IMR-90 (cell line): ENCODE results near the gene OLFM4. TPM values are rescaled to one million over a fixed set of nuclear protein-coding genes. Genes with fewer than 3 reads are reported as not detected.

Source experiments
- ATAC-seq: fragments of 200-7000 bp; cut with Tn5 transposase; 2 replicates; pipeline ENCODE4 v1.9.1; 2020; ENCODE audit warnings: low read depth, mild to moderate bottlenecking, moderate library complexity
- BruUV-seq: library from RNA; stranded (reverse); fragments of 400-500 nt; replicated peaks from 2 replicates; lab custom pipeline; 2021; lab: Mats Ljungman, UMichigan
- CTCF ChIA-PET: fragments of 300-600 bp; formaldehyde crosslinking; extraction: SDS; loops from one replicate; lab custom pipeline; 2021; ENCODE audit warnings: antibody characterized with exemption; lab: Yijun Ruan, JAX
- POLR2A ChIA-PET: fragments of 300-600 bp; sonication (Branson Sonifier 250); formaldehyde crosslinking; loops from one replicate; lab custom pipeline; 2022; ENCODE audit warnings: antibody characterized with exemption; ENCODE audit not compliant: unreplicated experiment; lab: Charles Lee
- DNase-seq: peaks from one replicate; pipeline ENCODE4 v3.0.0; 2013
- H2AFZ ChIP-seq: replicated peaks from 2 replicates; pipeline ENCODE3; 2013; ENCODE audit warnings: low read length, mild to moderate bottlenecking; ENCODE audit not compliant: poor library complexity
- H2AK5ac ChIP-seq: 2 replicates; pipeline ENCODE4 v1.6.1; 2013; ENCODE audit warnings: low read depth, low read length, inconsistent platforms
- H2AK9ac ChIP-seq: replicated peaks from 2 replicates; pipeline ENCODE3; 2013; ENCODE audit warnings: mild to moderate bottlenecking, low read depth, low read length, moderate library complexity; ENCODE audit not compliant: poor library complexity
- H2BK120ac ChIP-seq: 2 replicates; pipeline ENCODE4 v1.6.1; 2013; ENCODE audit warnings: low read depth, low read length, inconsistent platforms
- H2BK15ac ChIP-seq: 3 replicates; pipeline ENCODE4 v1.6.1; 2013; ENCODE audit warnings: low read depth, low read length, inconsistent platforms
- H2BK20ac ChIP-seq: 2 replicates; pipeline ENCODE4 v1.6.1; 2013; ENCODE audit warnings: low read depth, mild to moderate bottlenecking, inconsistent platforms, low read length, moderate library complexity
- H2BK5ac ChIP-seq: 2 replicates; pipeline ENCODE4 v1.6.1; 2013; ENCODE audit warnings: mild to moderate bottlenecking, low read depth, low read length, inconsistent platforms; ENCODE audit not compliant: poor library complexity, severe bottlenecking
- H3K14ac ChIP-seq: replicated peaks from 2 replicates; pipeline ENCODE4 v1.6.1; 2013; ENCODE audit warnings: low read depth, low read length, inconsistent platforms
- H3K18ac ChIP-seq: 2 replicates; pipeline ENCODE4 v1.6.1; 2013; ENCODE audit warnings: low read depth, low read length, control low read depth
- H3K23ac ChIP-seq: 2 replicates; pipeline ENCODE4 v1.6.1; 2013; ENCODE audit warnings: low read depth, low read length, inconsistent platforms
- H3K27ac ChIP-seq: 2 replicates; pipeline ENCODE4 v1.5.1; 2013; ENCODE audit warnings: mild to moderate bottlenecking, control low read depth, low read length; ENCODE audit not compliant: insufficient read depth
- H3K27me3 ChIP-seq: 2 replicates; pipeline ENCODE4 v1.6.1; 2013; ENCODE audit warnings: low read length; ENCODE audit not compliant: control insufficient read depth, insufficient read depth
- H3K36me3 ChIP-seq: 2 replicates; pipeline ENCODE4 v1.6.1; 2013; ENCODE audit warnings: low read length, mixed read lengths; ENCODE audit not compliant: control insufficient read depth, insufficient read depth
- H3K4ac ChIP-seq: 2 replicates; pipeline ENCODE4 v1.6.1; 2013; ENCODE audit warnings: low read depth, low read length, inconsistent platforms
- H3K4me1 ChIP-seq: 2 replicates; pipeline ENCODE4 v1.6.1; 2013; ENCODE audit warnings: low read length, mixed read lengths; ENCODE audit not compliant: control insufficient read depth, insufficient read depth
- H3K4me2 ChIP-seq: 2 replicates; pipeline ENCODE4 v1.6.1; 2013; ENCODE audit warnings: low read depth, mild to moderate bottlenecking, control low read depth, low read length, moderate library complexity
- H3K4me3 ChIP-seq: 2 replicates; pipeline ENCODE4 v1.5.1; 2013; ENCODE audit warnings: low read depth, mild to moderate bottlenecking, control low read depth, low read length, moderate library complexity; ENCODE audit not compliant: insufficient read depth
- H3K56ac ChIP-seq: 2 replicates; pipeline ENCODE4 v1.6.1; 2013; ENCODE audit warnings: low read length, inconsistent platforms; ENCODE audit not compliant: insufficient read depth; ENCODE audit errors: extremely low read depth
- H3K79me1 ChIP-seq, 2 experiments: 2 replicates each; pipeline ENCODE4 v1.6.1; 2013; ENCODE audit warnings: low read length in 2 of 2, inconsistent platforms in 1 of 2, low read depth in 1 of 2
- H3K9ac ChIP-seq: 2 replicates; pipeline ENCODE4 v1.6.1; 2013; ENCODE audit warnings: low read depth, low read length, control low read depth
- H3K9me1 ChIP-seq: 2 replicates; pipeline ENCODE4 v1.6.1; 2013; ENCODE audit warnings: low read length, inconsistent platforms; ENCODE audit not compliant: insufficient read depth
- H3K9me3 ChIP-seq: 2 replicates; pipeline ENCODE4 v1.6.1; 2013; ENCODE audit warnings: low read length; ENCODE audit not compliant: control insufficient read depth, insufficient read depth
- H4K20me1 ChIP-seq: 2 replicates; pipeline ENCODE4 v1.6.1; 2013; ENCODE audit warnings: low read length, inconsistent platforms; ENCODE audit not compliant: insufficient read depth
- H4K5ac ChIP-seq: 2 replicates; pipeline ENCODE4 v1.6.1; 2013; ENCODE audit warnings: mild to moderate bottlenecking, low read depth, low read length, control low read depth
- H4K8ac ChIP-seq, 2 experiments: 2 replicates each; pipeline ENCODE4 v1.6.1; 2013; ENCODE audit warnings: low read depth in 2 of 2, low read length in 2 of 2, control low read depth in 1 of 2, inconsistent platforms in 1 of 2
- H4K91ac ChIP-seq: 2 replicates; pipeline ENCODE4 v1.6.1; 2013; ENCODE audit warnings: low read depth, low read length, inconsistent platforms; ENCODE audit not compliant: insufficient read depth
- BHLHE40 ChIP-seq: fragments of 150-350 bp; IDR thresholded peaks from 2 replicates; pipeline ENCODE4 v1.6.1; 2016; ENCODE audit warnings: mild to moderate bottlenecking, low read depth, low read length
- CEBPB ChIP-seq: IDR thresholded peaks from 2 replicates; pipeline ENCODE4 v1.6.1; 2012; ENCODE audit warnings: low read depth, low read length, improper control_type of control experiment
- CHD1 ChIP-seq: IDR thresholded peaks from 2 replicates; pipeline ENCODE4 v1.6.1; 2012; ENCODE audit warnings: low read depth, low read length, improper control_type of control experiment
- FOS ChIP-seq: fragments of 150-350 bp; IDR thresholded peaks from 2 replicates; pipeline ENCODE4 v1.6.1; 2016; ENCODE audit warnings: low read depth, low read length
- MAFK ChIP-seq: IDR thresholded peaks from 2 replicates; pipeline ENCODE4 v1.6.1; 2012; ENCODE audit warnings: low read depth, low read length, improper control_type of control experiment
- MAZ ChIP-seq: IDR thresholded peaks from 2 replicates; pipeline ENCODE4 v1.6.1; 2012; ENCODE audit warnings: low read depth, mild to moderate bottlenecking, low read length, improper control_type of control experiment, moderate library complexity, borderline replicate concordance
- MXI1 ChIP-seq: IDR thresholded peaks from 2 replicates; pipeline ENCODE4 v1.6.1; 2012; ENCODE audit warnings: low read depth, mild to moderate bottlenecking, low read length, moderate library complexity, borderline replicate concordance
- NFE2L2 ChIP-seq: fragments of 150-350 bp; IDR thresholded peaks from 2 replicates; pipeline ENCODE4 v1.6.1; 2016; ENCODE audit warnings: low read depth, mild to moderate bottlenecking, low read length
- POLR2A ChIP-seq: IDR thresholded peaks from 2 replicates; pipeline ENCODE4 v1.6.1; 2012; ENCODE audit warnings: mild to moderate bottlenecking, low read depth, low read length
- RAD21 ChIP-seq: IDR thresholded peaks from 2 replicates; pipeline ENCODE4 v1.6.1; 2012; ENCODE audit warnings: low read length, improper control_type of control experiment
- RCOR1 ChIP-seq: IDR thresholded peaks from 2 replicates; pipeline ENCODE4 v1.6.1; 2012; ENCODE audit warnings: mild to moderate bottlenecking, low read length, improper control_type of control experiment; ENCODE audit not compliant: insufficient replicate concordance
- RFX5 ChIP-seq: IDR thresholded peaks from 2 replicates; pipeline ENCODE4 v1.8.0; 2012; ENCODE audit warnings: low read depth, mild to moderate bottlenecking, low read length, moderate library complexity
- SMC3 ChIP-seq: fragments of 150-350 bp; IDR thresholded peaks from 2 replicates; pipeline ENCODE4 v1.6.1; 2016; ENCODE audit warnings: low read depth, mild to moderate bottlenecking, antibody characterized with exemption, low read length, moderate library complexity
- WGBS, 2 experiments: methylation state at CpG; one replicate each; pipeline versions ENCODE4 v1.1.5 to v1.1.7; 2013; ENCODE audit warnings: missing lambda C conversion rate in 2 of 2; ENCODE audit not compliant: insufficient read length in 1 of 2; ENCODE audit errors: extremely low coverage in 2 of 2; 5-methylcytosine and 5-hydroxymethylcytosine counted together
- dilution Hi-C: fragments of 300-500 bp; cut with HindIII; formaldehyde crosslinking; loops from one replicate; pipeline ENCODE4 v1.14.3; 2018; ENCODE audit warnings: low sequenced_read_pairs; ENCODE audit not compliant: unreplicated experiment
- in situ Hi-C: fragments of 300-500 bp; cut with MboI; formaldehyde crosslinking; loops from 3 replicates; pipeline ENCODE4 v1.14.3; 2019; ENCODE audit warnings: low sequenced_read_pairs, inconsistent platforms, mixed read lengths
- intact Hi-C: fragments of 100-400 bp; cut with micrococcal nuclease; formaldehyde crosslinking; loops from 2 replicates; pipeline ENCODE4 v1.10.0; 2022
- polyA plus RNA-seq, 3 experiments: library from polyadenylated mRNA; depleted of rRNA; stranded (reverse); fragments of >200 nt; gene quantifications; 2 replicates each; pipeline ENCODE4 v1.2.3, GENCODE V29; 2012; ENCODE audit warnings: low replicate concordance in 1 of 3
- total RNA-seq: library from RNA; depleted of rRNA; stranded (reverse); fragments of >200 nt; gene quantifications from 2 replicates; pipeline ENCODE4 v1.2.3, GENCODE V29; 2012
- TF ChIP-seq, protein P1 (sequence below): fragments of 150-350 bp; IDR thresholded peaks from 2 replicates; pipeline ENCODE4 v1.6.1; 2017; ENCODE audit warnings: mild to moderate bottlenecking, antibody characterized with exemption, low read length, low read depth
- TF ChIP-seq, protein P2 (sequence below): fragments of 150-350 bp; IDR thresholded peaks from 2 replicates; pipeline ENCODE4 v1.6.1; 2016; ENCODE audit warnings: low read depth, mild to moderate bottlenecking, low read length, moderate library complexity, borderline replicate concordance
- TF ChIP-seq, protein P3 (sequence below): conservative IDR thresholded peaks from 2 replicates; pipeline ENCODE4 v1.5.1; 2012; ENCODE audit warnings: mild to moderate bottlenecking, low read depth, low read length, improper control_type of control experiment

OLFM4 gene
- total and polyA plus RNA-seq, 2 of the 4 experiments (the other 2 are of a cell fraction) = not detected

DNA sequence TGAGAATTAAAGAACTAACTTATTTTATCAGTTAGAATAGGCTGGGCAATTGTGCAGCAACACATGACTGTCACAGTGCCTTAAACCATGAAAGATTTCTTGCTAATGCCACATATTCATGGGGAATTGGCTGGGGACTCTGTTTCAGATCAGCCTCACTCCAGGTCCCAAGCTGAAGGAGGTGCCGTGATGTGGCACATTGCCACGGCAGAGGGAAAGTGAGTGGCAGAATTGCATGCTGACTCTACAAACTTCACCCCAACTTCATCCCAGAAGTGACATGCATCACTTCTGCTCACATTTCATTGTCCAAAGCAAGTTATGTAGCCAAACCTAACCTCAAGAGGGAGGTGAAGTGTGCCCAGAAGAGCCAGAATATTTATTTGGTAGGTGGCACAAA, 37.8 kb downstream of the OLFM4 start:
- ChIA-PET CTCF (no interaction called here), POLR2A (no interaction called here)
- Histone ChIP-seq H3K27me3 (no peaks in the 10 kb centered on the region), H2AFZ (no peak overlapping the region), H2BK20ac (no peak overlapping the region), H3K9ac (no peak overlapping the region), H3K36me3 (no peaks in the 10 kb centered on the region), H4K5ac (no peak overlapping the region), H2BK120ac (no peak overlapping the region), H3K18ac (no peak overlapping the region), H4K91ac (no peak overlapping the region), H3K27ac (no peak overlapping the region), H3K4ac (no peak overlapping the region), H3K4me3 (no peak overlapping the region), H2BK5ac (no peak overlapping the region), H4K8ac (no peak overlapping the region), H3K9me1 (no peaks in the 10 kb centered on the region), H3K4me2 (no peak overlapping the region), H2AK9ac (no peak overlapping the region), H3K23ac (no peak overlapping the region), H3K4me1 (no peaks in the 10 kb centered on the region), H4K20me1 (no peaks in the 10 kb centered on the region), H3K56ac (no peak overlapping the region), H2AK5ac (no peak overlapping the region), H3K9me3 (peaks cover 4% of the 10 kb centered on the region; the same call in 1 of the 2 replicates), H3K14ac (no peak overlapping the region), H2BK15ac (no peak overlapping the region), H3K79me1 (no peaks in the 10 kb centered on the region)
- dilution Hi-C loops (no loop called here), in situ Hi-C loops (no loop called here), intact Hi-C loops (no loop called here)
- BruUV-seq = no TSS peak
- ATAC-seq (no peak), DNase-seq (no peak)
- TF ChIP-seq NFE2L2 = no peak
- no peak for TF ChIP-seq SMC3
- TF ChIP-seq, protein P1, sequence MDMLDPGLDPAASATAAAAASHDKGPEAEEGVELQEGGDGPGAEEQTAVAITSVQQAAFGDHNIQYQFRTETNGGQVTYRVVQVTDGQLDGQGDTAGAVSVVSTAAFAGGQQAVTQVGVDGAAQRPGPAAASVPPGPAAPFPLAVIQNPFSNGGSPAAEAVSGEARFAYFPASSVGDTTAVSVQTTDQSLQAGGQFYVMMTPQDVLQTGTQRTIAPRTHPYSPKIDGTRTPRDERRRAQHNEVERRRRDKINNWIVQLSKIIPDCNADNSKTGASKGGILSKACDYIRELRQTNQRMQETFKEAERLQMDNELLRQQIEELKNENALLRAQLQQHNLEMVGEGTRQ = no peak
- no peak for TF ChIP-seq POLR2A
- no peak for TF ChIP-seq MXI1
- TF ChIP-seq RCOR1 = no peak
- no peak for TF ChIP-seq FOS
- TF ChIP-seq, protein P2, sequence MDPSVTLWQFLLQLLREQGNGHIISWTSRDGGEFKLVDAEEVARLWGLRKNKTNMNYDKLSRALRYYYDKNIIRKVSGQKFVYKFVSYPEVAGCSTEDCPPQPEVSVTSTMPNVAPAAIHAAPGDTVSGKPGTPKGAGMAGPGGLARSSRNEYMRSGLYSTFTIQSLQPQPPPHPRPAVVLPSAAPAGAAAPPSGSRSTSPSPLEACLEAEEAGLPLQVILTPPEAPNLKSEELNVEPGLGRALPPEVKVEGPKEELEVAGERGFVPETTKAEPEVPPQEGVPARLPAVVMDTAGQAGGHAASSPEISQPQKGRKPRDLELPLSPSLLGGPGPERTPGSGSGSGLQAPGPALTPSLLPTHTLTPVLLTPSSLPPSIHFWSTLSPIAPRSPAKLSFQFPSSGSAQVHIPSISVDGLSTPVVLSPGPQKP = no peak
- no peak for TF ChIP-seq RAD21
- no peak for TF ChIP-seq CEBPB
- TF ChIP-seq, protein P3, sequence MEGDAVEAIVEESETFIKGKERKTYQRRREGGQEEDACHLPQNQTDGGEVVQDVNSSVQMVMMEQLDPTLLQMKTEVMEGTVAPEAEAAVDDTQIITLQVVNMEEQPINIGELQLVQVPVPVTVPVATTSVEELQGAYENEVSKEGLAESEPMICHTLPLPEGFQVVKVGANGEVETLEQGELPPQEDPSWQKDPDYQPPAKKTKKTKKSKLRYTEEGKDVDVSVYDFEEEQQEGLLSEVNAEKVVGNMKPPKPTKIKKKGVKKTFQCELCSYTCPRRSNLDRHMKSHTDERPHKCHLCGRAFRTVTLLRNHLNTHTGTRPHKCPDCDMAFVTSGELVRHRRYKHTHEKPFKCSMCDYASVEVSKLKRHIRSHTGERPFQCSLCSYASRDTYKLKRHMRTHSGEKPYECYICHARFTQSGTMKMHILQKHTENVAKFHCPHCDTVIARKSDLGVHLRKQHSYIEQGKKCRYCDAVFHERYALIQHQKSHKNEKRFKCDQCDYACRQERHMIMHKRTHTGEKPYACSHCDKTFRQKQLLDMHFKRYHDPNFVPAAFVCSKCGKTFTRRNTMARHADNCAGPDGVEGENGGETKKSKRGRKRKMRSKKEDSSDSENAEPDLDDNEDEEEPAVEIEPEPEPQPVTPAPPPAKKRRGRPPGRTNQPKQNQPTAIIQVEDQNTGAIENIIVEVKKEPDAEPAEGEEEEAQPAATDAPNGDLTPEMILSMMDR = no peak
- TF ChIP-seq RFX5 = no peak
- TF ChIP-seq BHLHE40 = no peak
- no peak for TF ChIP-seq MAZ
- no peak for TF ChIP-seq CHD1
- TF ChIP-seq MAFK = no peak
- no CpG with 5 or more reads among the region's 2 CpGs for WGBS, 2 experiments
